ENCODE results near the gene GLI3. TPM values are rescaled to one million over a fixed set of nuclear protein-coding genes. Genes with fewer than 3 reads are reported as not detected.

GLI3 gene
- total and polyA plus RNA-seq, 8 donors, result 0.29 to 7.0 (median 2.3) TPM

DNA sequence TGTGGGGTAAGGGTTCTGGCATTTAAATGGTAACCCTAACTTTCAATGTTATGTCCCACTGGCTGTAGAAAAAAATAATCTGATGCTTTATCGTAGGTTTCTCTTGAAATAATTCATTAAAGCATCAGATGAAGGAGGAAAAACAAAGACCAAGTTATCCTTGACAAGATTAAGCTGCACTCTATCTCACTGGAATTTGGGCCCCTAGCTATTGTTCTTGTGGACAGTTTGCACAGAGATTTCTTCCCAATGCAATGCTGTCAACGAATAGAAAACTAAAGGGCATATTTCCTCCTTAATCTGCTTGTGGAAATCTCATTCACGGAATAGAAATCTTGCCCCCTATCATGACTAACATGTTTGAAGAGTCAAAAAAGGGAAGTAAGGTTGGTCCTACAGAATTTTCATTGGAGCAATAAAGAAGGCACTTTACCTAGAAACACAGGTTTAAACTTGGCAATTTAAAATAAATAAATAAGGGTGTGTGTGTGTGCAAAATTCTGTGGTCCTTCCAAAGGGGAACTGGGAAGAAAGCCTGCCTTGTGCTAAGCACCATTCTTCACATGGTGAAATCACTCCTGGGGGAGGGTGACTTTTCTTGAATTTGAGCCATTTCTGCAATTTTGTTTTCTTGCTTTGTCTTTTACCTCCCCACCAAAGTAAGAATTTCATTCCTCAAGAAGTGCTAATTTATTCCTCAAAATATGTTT is 242.8 kb downstream of the GLI3 start:
- Histone ChIP-seq H3K4me1 (peaks cover 0 to 19% (median 4%) of the 10 kb centered on the region in 4 donors), H3K9me3 (no peaks in the 10 kb centered on the region), H3K36me3 (peaks cover 0 to under 1% (median 0%) of the 10 kb centered on the region in 4 donors), H3K27ac (no peak overlapping the region), H3K4me3 (no peak overlapping the region), H3K27me3 (no peaks in the 10 kb centered on the region)
- intact Hi-C loops (cut with DNase I; ENCODE audit: low total_unique reads), result no loop called here
- DNase-seq, result no peak
- TF ChIP-seq EP300 (IDR thresholded peaks at IDR 0.05) (no peak), POLR2AphosphoS5 (IDR thresholded peaks at IDR 0.05) (no peak), POLR2A (IDR thresholded peaks at IDR 0.05) (no peak)
- TF ChIP-seq, protein P1, sequence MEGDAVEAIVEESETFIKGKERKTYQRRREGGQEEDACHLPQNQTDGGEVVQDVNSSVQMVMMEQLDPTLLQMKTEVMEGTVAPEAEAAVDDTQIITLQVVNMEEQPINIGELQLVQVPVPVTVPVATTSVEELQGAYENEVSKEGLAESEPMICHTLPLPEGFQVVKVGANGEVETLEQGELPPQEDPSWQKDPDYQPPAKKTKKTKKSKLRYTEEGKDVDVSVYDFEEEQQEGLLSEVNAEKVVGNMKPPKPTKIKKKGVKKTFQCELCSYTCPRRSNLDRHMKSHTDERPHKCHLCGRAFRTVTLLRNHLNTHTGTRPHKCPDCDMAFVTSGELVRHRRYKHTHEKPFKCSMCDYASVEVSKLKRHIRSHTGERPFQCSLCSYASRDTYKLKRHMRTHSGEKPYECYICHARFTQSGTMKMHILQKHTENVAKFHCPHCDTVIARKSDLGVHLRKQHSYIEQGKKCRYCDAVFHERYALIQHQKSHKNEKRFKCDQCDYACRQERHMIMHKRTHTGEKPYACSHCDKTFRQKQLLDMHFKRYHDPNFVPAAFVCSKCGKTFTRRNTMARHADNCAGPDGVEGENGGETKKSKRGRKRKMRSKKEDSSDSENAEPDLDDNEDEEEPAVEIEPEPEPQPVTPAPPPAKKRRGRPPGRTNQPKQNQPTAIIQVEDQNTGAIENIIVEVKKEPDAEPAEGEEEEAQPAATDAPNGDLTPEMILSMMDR (IDR thresholded peaks at IDR 0.05), result no peak
- whole genome bisulfite sequencing, 5 donors, result 49 to 70% (median 65%) methylated on average over 3 of the region's 3 CpGs

DNA sequence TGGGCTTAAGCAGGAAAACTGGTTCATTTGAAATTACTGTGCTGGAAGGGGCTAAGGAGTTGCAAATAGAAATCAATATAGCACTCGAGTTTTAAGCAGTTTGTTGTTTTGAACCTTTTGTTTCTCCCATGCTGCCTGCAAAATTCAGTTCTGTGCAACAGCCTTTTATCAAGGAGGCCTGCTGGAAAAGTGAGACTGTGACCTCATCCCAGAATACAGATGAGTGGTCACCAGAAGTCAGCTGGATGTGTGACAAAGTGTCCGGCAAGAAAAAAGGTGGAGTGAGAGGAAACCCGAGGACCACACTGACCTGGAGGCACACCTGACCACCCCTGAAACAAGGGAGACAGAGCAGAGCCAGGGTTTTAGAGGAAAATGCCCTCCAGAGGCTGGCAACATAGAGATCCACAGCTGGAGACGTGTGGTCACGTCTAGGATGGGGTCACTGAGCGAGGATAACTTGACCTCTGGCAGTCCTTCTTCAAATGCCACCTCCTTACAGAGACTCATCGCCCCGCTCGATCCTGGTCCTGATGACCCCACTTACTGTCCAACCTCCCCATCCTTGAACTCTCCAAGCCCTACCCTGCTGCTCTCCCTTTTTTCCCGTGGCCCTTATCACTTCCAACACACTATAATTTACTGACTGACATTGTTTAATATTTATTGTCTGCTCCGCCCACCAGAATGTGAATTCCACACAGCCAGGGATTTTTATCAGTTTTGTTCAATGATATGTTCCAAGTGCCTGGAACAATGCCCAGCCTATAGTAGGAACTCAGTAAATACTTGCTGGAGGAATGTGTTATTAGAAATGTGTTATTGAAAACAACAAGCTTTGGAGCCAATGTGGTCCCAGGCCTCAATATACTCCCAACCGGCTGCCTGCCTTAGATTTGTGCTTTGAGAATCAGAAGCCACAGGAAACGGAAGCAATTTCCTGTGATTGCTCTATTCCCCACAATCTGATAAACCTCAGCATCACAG is 243.8 kb downstream of the GLI3 start:
- Histone ChIP-seq H3K9me3 (no peaks in the 10 kb centered on the region), H3K27ac (no peak overlapping the region), H3K27me3 (no peaks in the 10 kb centered on the region), H3K4me3 (no peak overlapping the region), H3K4me1 (peaks cover 0 to 19% (median 4%) of the 10 kb centered on the region in 4 donors), H3K36me3 (no peaks in the 10 kb centered on the region)
- 55 to 68% (median 58%) methylated on average over 13 of the region's 13 CpGs for WGBS, 5 donors
- intact Hi-C loops (cut with DNase I; ENCODE audit: low total_unique reads), result no loop called here
- DNase-seq, result peak in 1 of 2 donors; percentile 72
- no peak for TF ChIP-seq POLR2AphosphoS5 (IDR thresholded peaks at IDR 0.05)
- no peak for TF ChIP-seq EP300 (IDR thresholded peaks at IDR 0.05)
- TF ChIP-seq POLR2A (IDR thresholded peaks at IDR 0.05), result no peak
- TF ChIP-seq, protein P1 (IDR thresholded peaks at IDR 0.05), result no peak

DNA sequence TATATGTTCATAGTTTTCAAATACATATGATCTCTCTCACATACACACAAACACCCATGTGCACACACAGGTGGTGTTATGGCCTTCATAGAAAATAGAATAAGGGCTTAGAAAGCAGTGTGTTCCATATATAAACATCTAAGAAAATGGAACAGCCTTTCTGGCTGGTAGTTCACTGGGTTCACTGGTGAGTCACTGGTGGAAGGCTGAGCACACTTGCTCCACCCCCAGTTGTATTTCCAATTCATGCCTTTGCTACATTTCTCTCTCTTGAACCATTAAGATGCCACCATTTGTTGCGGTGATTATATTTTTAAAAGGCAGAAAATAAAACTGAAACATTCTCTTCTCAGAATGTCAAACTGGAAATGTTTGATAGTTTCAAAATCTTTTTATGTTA is 252.1 kb downstream of the GLI3 start:
- DNase-seq, result no peak
- no peak overlapping the region for H3K4me3 ChIP-seq
- 90 to 97% (median 94%) methylated on average over 1 of the region's 1 CpG for WGBS, 5 donors
- H3K4me1 ChIP-seq, result peaks cover 0 to 8% (median 2%) of the 10 kb centered on the region in 4 donors
- no peaks in the 10 kb centered on the region for H3K9me3 ChIP-seq
- no peaks in the 10 kb centered on the region for H3K27me3 ChIP-seq
- H3K36me3 ChIP-seq, result no peaks in the 10 kb centered on the region
- TF ChIP-seq, protein P1 (IDR thresholded peaks at IDR 0.05), result no peak
- TF ChIP-seq POLR2A (IDR thresholded peaks at IDR 0.05) (no peak), POLR2AphosphoS5 (IDR thresholded peaks at IDR 0.05) (no peak), EP300 (IDR thresholded peaks at IDR 0.05) (no peak)
- intact Hi-C loops (cut with DNase I; ENCODE audit: low total_unique reads), result no loop called here
- no peak overlapping the region for H3K27ac ChIP-seq

All from stomach (tissue), 9 donors.